Naive thymus-derived CD4-positive, alpha-beta T cell (primary cell): ENCODE measurements around the gene CNN2. TPM values are rescaled to one million over a fixed set of nuclear protein-coding genes. Genes with fewer than 3 reads are reported as not detected.
"Not testable (repeated sequence)": the region's sequence is repeated elsewhere in the genome, so short reads cannot be mapped to it uniquely, and the experiment has no call there.

Experiments used
- ATAC-seq: fragments of 150-1000 bp; cut with Tn5 transposase; 2 replicates; pipeline ENCODE4 v1.10.0; 2021; ENCODE audit warnings: mild to moderate bottlenecking, moderate library complexity
- CTCF ChIA-PET: fragments of 350-600 bp; sonication (Branson Sonifier 250); formaldehyde crosslinking; loops from one replicate; lab custom pipeline; 2021; ENCODE audit warnings: antibody characterized with exemption; lab: Charles Lee
- POLR2A ChIA-PET: fragments of 350-600 bp; sonication (Branson Sonifier 250); formaldehyde crosslinking; loops from one replicate; lab custom pipeline; 2021; ENCODE audit warnings: antibody characterized with exemption, inconsistent platforms; lab: Charles Lee
- DNase-seq, 9 donors: peaks; one replicate each; pipeline versions ENCODE4 v3.0.0 to v3.0.0-alpha.2; 2020 to 2022; ENCODE audit warnings: mixed read lengths in 1 of 9
- H3K27ac ChIP-seq: one replicate; pipeline ENCODE4 v1.7.0; 2013; ENCODE audit warnings: mild to moderate bottlenecking, low read depth, low read length, moderate library complexity
- H3K27me3 ChIP-seq, 2 donors: one replicate each; pipeline ENCODE4 v1.7.0; 2013; ENCODE audit warnings: low read length in 2 of 2, mild to moderate bottlenecking in 2 of 2, moderate library complexity in 2 of 2; ENCODE audit not compliant: control insufficient read depth in 2 of 2, insufficient read depth in 2 of 2
- H3K36me3 ChIP-seq, 3 experiments: 1 replicate in 2 of 3; 2 replicates in 1 of 3; pipeline ENCODE4 v1.7.0; 2013; ENCODE audit warnings: low read length in 3 of 3, mild to moderate bottlenecking in 3 of 3, moderate library complexity in 1 of 3; ENCODE audit not compliant: insufficient read depth in 3 of 3, control insufficient read depth in 2 of 3
- H3K4me1 ChIP-seq, 2 donors: one replicate each; pipeline ENCODE4 v1.7.0; 2013; ENCODE audit warnings: low read length in 2 of 2, mild to moderate bottlenecking in 2 of 2, moderate library complexity in 1 of 2; ENCODE audit not compliant: control insufficient read depth in 2 of 2, insufficient read depth in 2 of 2
- H3K4me3 ChIP-seq: 2 replicates; pipeline ENCODE4 v1.7.0; 2013; ENCODE audit warnings: mild to moderate bottlenecking, low read length
- H3K9me3 ChIP-seq, 3 experiments: 1 replicate in 2 of 3; 2 replicates in 1 of 3; pipeline ENCODE4 v1.7.0; 2013; ENCODE audit warnings: low read length in 3 of 3; ENCODE audit not compliant: control insufficient read depth in 2 of 3
- H3K27ac Mint-ChIP-seq, 9 donors: one replicate each; pipeline ENCODE4 v1.8.0; 2020 to 2022; ENCODE audit warnings: mixed read lengths in 9 of 9, mild to moderate bottlenecking in 8 of 9, moderate library complexity in 5 of 9, inconsistent platforms in 2 of 9
- H3K27me3 Mint-ChIP-seq, 5 donors: one replicate each; pipeline ENCODE4 v1.8.0; 2021 to 2022; ENCODE audit warnings: mixed read lengths in 5 of 5, mild to moderate bottlenecking in 1 of 5
- H3K36me3 Mint-ChIP-seq, 5 donors: one replicate each; pipeline ENCODE4 v1.8.0; 2020 to 2022; ENCODE audit warnings: mixed read lengths in 5 of 5, mild to moderate bottlenecking in 3 of 5, inconsistent platforms in 1 of 5
- H3K4me1 Mint-ChIP-seq, 7 donors: one replicate each; pipeline ENCODE4 v1.8.0; 2020 to 2022; ENCODE audit warnings: mixed read lengths in 7 of 7, mild to moderate bottlenecking in 3 of 7, inconsistent platforms in 1 of 7
- H3K4me3 Mint-ChIP-seq, 10 donors: one replicate each; pipeline ENCODE4 v1.8.0; 2020 to 2022; ENCODE audit warnings: mild to moderate bottlenecking in 10 of 10, mixed read lengths in 10 of 10, moderate library complexity in 6 of 10, inconsistent platforms in 2 of 10
- H3K9me3 Mint-ChIP-seq, 11 donors: one replicate each; pipeline ENCODE4 v1.8.0; 2020 to 2022; ENCODE audit warnings: mixed read lengths in 11 of 11, mild to moderate bottlenecking in 4 of 11, inconsistent platforms in 1 of 11, moderate library complexity in 1 of 11
- intact Hi-C, 2 donors: fragments of 100-400 bp; cut with micrococcal nuclease; formaldehyde crosslinking; loops; one replicate each; pipeline ENCODE4 v1.15.1; 2023
- polyA plus RNA-seq, 2 donors: library from polyadenylated mRNA; unstranded; fragments of 300-500 nt; fragmentation: Illumina TruSeq; gene quantifications; one replicate each; pipeline ENCODE4 v1.2.3, GENCODE V29; 2021
- total RNA-seq, 6 experiments: library from RNA in 5 of 6; stranded (reverse) in 5 of 6; gene quantifications; 1 replicate in 5 of 6; 2 replicates in 1 of 6; pipeline ENCODE4 v1.2.3 and lab custom pipeline; 2021 to 2026

Gene CNN2
- total and polyA plus RNA-seq, 7 experiments from 2014 or later: 234 to 704 (median 326) TPM

DNA sequence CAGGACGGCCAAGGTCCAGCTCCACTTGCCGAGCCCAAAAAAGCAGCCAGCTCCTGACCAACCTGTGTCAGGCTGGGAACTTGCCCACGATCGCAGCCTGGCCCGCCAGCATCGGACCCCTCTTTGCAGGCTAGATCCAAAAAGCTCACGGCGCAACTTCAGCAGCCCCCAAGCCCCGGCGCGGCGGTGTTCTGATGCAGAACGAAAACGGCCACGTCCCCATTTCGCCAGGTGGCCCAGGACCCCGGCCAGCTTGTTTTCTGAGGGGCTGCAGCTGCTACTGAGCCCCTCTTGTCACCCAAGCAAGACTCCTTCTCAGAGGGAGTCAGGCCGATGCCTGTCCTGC is 6.8 kb upstream of the CNN2 start:
- Mint-ChIP-seq H3K9me3 (peaks cover 0 to 9% (median 0%) of the 10 kb centered on the region in 11 donors), H3K27me3 (peaks cover 0 to 7% (median 0%) of the 10 kb centered on the region in 5 donors), H3K4me1 (peaks cover 9 to 50% (median 31%) of the 10 kb centered on the region in 7 donors), H3K4me3 (peak overlapping the region; percentile 85 to 98 (median 90)), H3K27ac (peak overlapping the region; percentile 9 to 100 (median 92)), H3K36me3 (peaks cover 0 to 6% (median 0%) of the 10 kb centered on the region in 5 donors)
- POLR2A ChIA-PET: interaction anchor here (0.6 to 18.2 kb wide), 16 partner anchors 11 to 489 kb away, joined by 3 to 495 read pairs (median 4); partner anchors contain the start of genes ABCA7, ARHGAP45, CIRBP and FAM174C
- ATAC-seq: no peak
- CTCF ChIA-PET: interaction anchor here (0.6 to 1.2 kb wide), 4 partner anchors 15 to 109 kb away, joined by 3 to 4 read pairs (median 4); no protein-coding TSS in a partner anchor
- peak overlapping the region; percentile 79 for H3K4me3 ChIP-seq
- intact Hi-C loops: no loop called here
- no peak for DNase-seq
- peaks cover 0 to 14% (median 0%) of the 10 kb centered on the region in 3 experiments for H3K36me3 ChIP-seq
- H3K4me1 ChIP-seq: peaks cover 26 to 46% of the 10 kb centered on the region in 2 donors
- no peaks in the 10 kb centered on the region for H3K9me3 ChIP-seq
- H3K27me3 ChIP-seq: no peaks in the 10 kb centered on the region
- peak overlapping the region; percentile 91 for H3K27ac ChIP-seq

DNA sequence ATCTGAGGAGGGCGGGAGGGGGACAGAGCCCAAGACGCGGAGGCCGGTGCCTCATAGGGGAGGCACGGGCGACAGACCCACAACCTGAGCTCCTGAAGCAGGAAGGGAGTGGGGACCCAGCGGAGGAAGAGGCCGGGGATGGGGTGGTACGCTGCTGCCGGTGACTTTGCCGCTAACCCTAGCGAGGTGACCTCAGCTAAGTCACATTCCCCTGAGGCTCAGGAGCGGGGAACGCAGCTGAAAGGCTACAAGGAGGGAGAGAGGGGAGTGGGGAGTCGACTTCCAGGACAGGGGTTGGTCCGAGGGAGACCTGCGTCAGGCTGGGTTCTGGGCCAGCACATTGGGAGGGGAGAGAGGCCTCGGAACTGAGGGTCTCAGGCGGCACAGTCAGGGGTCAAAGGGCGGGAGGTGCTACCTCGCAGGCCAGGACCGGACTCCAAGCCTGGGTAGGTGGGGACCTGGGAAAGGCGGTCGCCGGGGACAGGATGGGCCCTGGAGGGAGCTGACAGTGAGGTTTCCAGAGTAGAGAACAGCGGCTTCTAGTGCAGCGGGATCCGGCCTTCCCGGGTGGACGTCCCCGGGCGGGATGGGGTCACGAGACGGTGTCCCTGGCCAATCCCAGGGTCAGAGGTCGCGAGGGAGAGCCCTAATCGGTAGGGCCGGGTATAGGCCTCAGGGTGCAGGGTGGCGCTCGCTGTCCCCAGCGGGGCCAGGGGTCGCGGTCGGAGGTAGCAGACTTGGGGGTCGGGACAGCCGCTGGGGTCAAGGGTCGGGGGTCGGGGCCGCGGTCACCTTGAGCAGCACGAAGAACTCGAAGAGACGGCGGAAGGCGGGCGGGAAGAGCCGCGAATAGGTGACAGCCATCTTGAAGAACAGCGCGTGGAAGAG is 6.2 kb upstream of the CNN2 start:
- POLR2A ChIA-PET: interaction anchor here (0.6 to 18.2 kb wide), 16 partner anchors 10 to 490 kb away, joined by 3 to 495 read pairs (median 4); partner anchors contain the start of genes ABCA7, ARHGAP45, CIRBP and FAM174C
- Histone ChIP-seq H3K4me1 (peaks cover 26 to 46% of the 10 kb centered on the region in 2 donors), H3K4me3 (peak overlapping the region; percentile 79), H3K27ac (peak overlapping the region; percentile 91), H3K27me3 (no peaks in the 10 kb centered on the region), H3K9me3 (no peaks in the 10 kb centered on the region), H3K36me3 (peaks cover 0 to 7% (median 0%) of the 10 kb centered on the region in 3 experiments)
- DNase-seq: no peak
- CTCF ChIA-PET: interaction anchor here (0.5 to 1.2 kb wide), 5 partner anchors 15 to 110 kb away, joined by 3 to 4 read pairs (median 4); no protein-coding TSS in a partner anchor
- peak overlapping the region; percentile 81 to 100 (median 92) for H3K27ac Mint-ChIP-seq
- H3K27me3 Mint-ChIP-seq: peaks cover 0 to 7% (median 0%) of the 10 kb centered on the region in 5 donors
- H3K36me3 Mint-ChIP-seq: peaks cover 0 to 6% (median 0%) of the 10 kb centered on the region in 5 donors
- ATAC-seq: no peak
- peaks cover 9 to 50% (median 31%) of the 10 kb centered on the region in 7 donors for H3K4me1 Mint-ChIP-seq
- peak overlapping the region; percentile 85 to 98 (median 90) for H3K4me3 Mint-ChIP-seq
- peaks cover 0 to 9% (median 0%) of the 10 kb centered on the region in 11 donors for H3K9me3 Mint-ChIP-seq
- intact Hi-C loops: loop anchor here (2.0 to 10.0 kb wide), 4 partner anchors 172 to 385 kb away; partner anchors contain the start of genes ATP5F1D (in 1 of the 2), DAZAP1 (in 1 of the 2), FAM174C (in 1 of the 2) and GAMT (in 1 of the 2)

DNA sequence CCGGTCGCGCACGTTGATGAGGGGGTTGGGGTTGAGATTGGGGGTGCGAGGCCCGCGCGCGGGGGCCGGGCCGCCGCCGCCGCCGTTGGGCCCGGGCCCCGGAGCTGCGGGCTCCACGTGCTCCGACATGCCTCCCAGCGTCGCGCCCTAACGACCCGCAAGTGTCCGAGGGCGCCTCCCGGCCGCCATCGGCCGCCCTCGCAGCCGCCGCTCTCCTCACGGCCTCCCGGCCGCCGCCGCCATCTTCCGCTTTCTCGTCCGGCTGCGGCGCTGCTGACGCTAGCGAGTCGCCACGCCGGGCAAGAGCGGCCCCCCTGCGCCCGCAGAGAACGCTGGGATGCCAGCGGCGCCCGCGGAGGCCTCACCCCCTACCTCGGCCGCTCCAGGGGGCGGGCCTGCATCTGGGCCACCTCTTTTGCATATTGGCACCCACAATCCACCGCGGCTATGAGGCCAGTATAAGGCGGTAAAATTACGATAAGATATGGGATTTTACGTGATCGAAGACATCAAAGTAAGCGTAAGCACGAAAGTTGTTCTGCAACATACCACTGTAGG is 5.5 kb upstream of the CNN2 start, which contains the start of gene TMEM259:
TMEM259 (minus strand) TSS at position 256 of the 558 bp plus-strand sequence; CDS start at position 129, 127 bp downstream.
- ATAC-seq: peak; percentile 94
- H3K4me3 ChIP-seq: peak within 1 kb of the TSS; percentile 79
- DNase-seq: peak; percentile 92 to 99 (median 97)
- CTCF ChIA-PET: interaction anchor here (0.7 to 2.3 kb wide), 7 partner anchors 9 to 55 kb away, joined by 3 to 6 read pairs (median 4); partner anchors contain the start of genes ABCA7 and WDR18
- H3K27ac Mint-ChIP-seq: peak within 1 kb of the TSS; percentile 99 to 100 (median 100)
- POLR2A ChIA-PET: interaction anchor here (0.6 to 18.2 kb wide), 17 partner anchors 9 to 1317 kb away, joined by 3 to 495 read pairs (median 6); partner anchors contain the start of genes ABCA7, ARHGAP45, CIRBP and GPX4
- peaks cover 0 to 9% (median 0%) of the 10 kb centered on the region in 11 donors for H3K9me3 Mint-ChIP-seq
- peaks cover 0 to 7% (median 0%) of the 10 kb centered on the region in 5 donors for H3K27me3 Mint-ChIP-seq
- H3K9me3 ChIP-seq: no peaks in the 10 kb centered on the region
- peaks cover 0 to 5% (median 0%) of the 10 kb centered on the region in 3 experiments for H3K36me3 ChIP-seq
- H3K36me3 Mint-ChIP-seq: peaks cover 0 to 6% (median 0%) of the 10 kb centered on the region in 5 donors
- intact Hi-C loops: loop anchor here (1.0 to 10.0 kb wide), 16 partner anchors 19 to 384 kb away; partner anchors contain the start of genes ABCA7 (in 2 of the 2), ATP5F1D (in 2 of the 2), PTBP1 (in 2 of the 2) and DAZAP1 (in 1 of the 2)
- peak within 1 kb of the TSS; percentile 85 to 98 (median 92) for H3K4me3 Mint-ChIP-seq
- H3K27ac ChIP-seq: peak within 1 kb of the TSS; percentile 91
- peaks cover 26 to 44% of the 10 kb centered on the region in 2 donors for H3K4me1 ChIP-seq
- no peaks in the 10 kb centered on the region for H3K27me3 ChIP-seq
- H3K4me1 Mint-ChIP-seq: peaks cover 9 to 50% (median 33%) of the 10 kb centered on the region in 7 donors

DNA sequence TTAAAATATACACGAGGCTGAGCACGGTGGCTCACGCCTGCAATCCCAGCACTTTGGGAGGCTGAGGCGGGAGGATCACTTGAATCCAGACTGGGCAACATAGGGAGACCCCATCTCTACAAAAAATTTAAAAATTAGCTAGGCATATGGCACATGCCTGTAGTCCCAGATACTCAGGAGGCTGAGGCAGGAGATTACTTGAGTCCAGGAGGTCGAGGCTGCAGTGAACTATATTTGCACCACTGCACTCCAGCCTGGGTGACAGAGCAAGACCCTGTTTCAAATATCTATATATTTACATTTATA is 2.6 kb upstream of the CNN2 start:
- H3K27me3 ChIP-seq, H3K27me3 Mint-ChIP-seq, H3K4me3 ChIP-seq, H3K27ac ChIP-seq, DNase-seq, ATAC-seq, H3K36me3 Mint-ChIP-seq, H3K9me3 Mint-ChIP-seq, H3K9me3 ChIP-seq, CTCF ChIA-PET: not testable (repeated sequence)
- Histone ChIP-seq H3K4me1 (peaks cover 6 to 24% of the 10 kb centered on the region in 2 donors), H3K36me3 (peaks cover 0 to 16% (median 2%) of the 10 kb centered on the region in 3 experiments)
- H3K27ac Mint-ChIP-seq: peak overlapping the region in 3 of 9 donors; percentile 42 to 71 (median 51)
- peaks cover 0 to 35% (median 23%) of the 10 kb centered on the region in 7 donors for H3K4me1 Mint-ChIP-seq
- POLR2A ChIA-PET: interaction anchor here (10.2 to 18.2 kb wide), 3 partner anchors 16 to 56 kb away, joined by 174 to 495 read pairs (median 342); partner anchors contain the start of genes ABCA7 and ARHGAP45
- H3K4me3 Mint-ChIP-seq: peak overlapping the region in 3 of 10 donors; percentile 6 to 69 (median 10)
- intact Hi-C loops: loop anchor here (5.0 to 10.0 kb wide), 3 partner anchors 168 to 381 kb away; partner anchors contain the start of genes ATP5F1D (in 1 of the 2), DAZAP1 (in 1 of the 2) and GAMT (in 1 of the 2)

DNA sequence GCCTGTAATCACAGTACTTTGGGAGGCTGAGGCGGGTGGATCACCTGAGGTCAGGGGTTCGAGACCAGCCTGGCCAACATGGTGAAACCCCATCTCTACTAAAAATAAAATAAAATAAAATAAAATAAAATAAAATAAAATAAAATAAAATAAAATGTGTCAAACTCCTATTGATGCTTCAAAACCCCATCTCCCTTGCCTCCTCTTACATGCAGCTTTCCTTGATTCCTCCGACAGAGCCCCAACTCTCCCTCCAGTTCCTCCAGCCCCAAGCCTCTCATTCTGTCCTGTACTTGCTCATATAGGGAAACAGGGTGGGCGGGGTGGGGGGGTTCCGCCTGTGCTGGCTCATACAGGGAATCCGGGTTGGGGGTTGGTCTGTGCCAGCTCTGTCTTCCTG is 1.3 kb upstream of the CNN2 start:
- Mint-ChIP-seq H3K27ac (peak overlapping the region in 4 of 9 donors; percentile 34 to 77 (median 52)), H3K4me1 (peaks cover 0 to 34% (median 17%) of the 10 kb centered on the region in 7 donors), H3K9me3 (peaks cover 0 to 11% (median 0%) of the 10 kb centered on the region in 11 donors), H3K4me3 (peak overlapping the region in 6 of 10 donors; percentile 19 to 63 (median 37))
- CTCF ChIA-PET: interaction anchor here (1.4 kb wide), 1 partner anchor 15 kb away, joined by 5 read pairs; the partner anchor contains the start of gene ABCA7
- H3K9me3 ChIP-seq, H3K27me3 Mint-ChIP-seq, DNase-seq, H3K27me3 ChIP-seq, H3K4me3 ChIP-seq, H3K36me3 Mint-ChIP-seq, ATAC-seq, H3K27ac ChIP-seq: not testable (repeated sequence)
- intact Hi-C loops: loop anchor here (5.0 to 10.0 kb wide), 2 partner anchors 42 to 380 kb away; partner anchors contain the start of genes ARHGAP45 (in 1 of the 2), DAZAP1 (in 1 of the 2) and GAMT (in 1 of the 2)
- peaks cover 14 to 24% of the 10 kb centered on the region in 2 donors for H3K4me1 ChIP-seq
- peaks cover 0 to 16% (median 6%) of the 10 kb centered on the region in 3 experiments for H3K36me3 ChIP-seq
- POLR2A ChIA-PET: interaction anchor here (0.6 to 18.2 kb wide), 6 partner anchors 9 to 179 kb away, joined by 4 to 495 read pairs (median 91); partner anchors contain the start of genes ABCA7 and ARHGAP45
